K562 (cell line): Measurements from ENCODE around the gene ARMC12. TPM values are rescaled to one million over a fixed set of nuclear protein-coding genes. Genes with fewer than 3 reads are reported as not detected.
A peak's percentile ranks its signal among the peaks of the same experiment; 100 is the strongest.

Experiments used
- BRD9 ChIP-seq: fragments of 450-650 bp; IDR thresholded peaks from 2 replicates; pipeline ENCODE4 v1.6.1; 2018; ENCODE audit warnings: low read depth; ENCODE audit not compliant: partially characterized antibody
- DPF2 ChIP-seq: fragments of 450-650 bp; IDR thresholded peaks from 2 replicates; pipeline ENCODE4 v1.6.1; 2016
- EP400 ChIP-seq: fragments of 450-650 bp; IDR thresholded peaks from 2 replicates; pipeline ENCODE4 v1.6.1; 2017; ENCODE audit warnings: antibody characterized with exemption, mild to moderate bottlenecking, moderate library complexity
- GTF2A2 ChIP-seq: IDR thresholded peaks from 2 replicates; pipeline ENCODE4 v1.6.1; 2016; ENCODE audit warnings: mild to moderate bottlenecking, missing genetic modification characterization, missing compliant biosample characterization
- HES1 ChIP-seq: fragments of 450-650 bp; IDR thresholded peaks from 2 replicates; pipeline ENCODE4 v1.6.1; 2016; ENCODE audit warnings: low read depth, mild to moderate bottlenecking, moderate library complexity
- HSF4 ChIP-seq: fragments of 250-450 bp; sonication (Bioruptor Pico); IDR thresholded peaks from 2 replicates; pipeline ENCODE4 v2.1.2; 2022; ENCODE audit warnings: mild to moderate bottlenecking, moderate library complexity, borderline replicate concordance
- KLF10 ChIP-seq: fragments of 250-450 bp; sonication (Bioruptor Pico); IDR thresholded peaks from 2 replicates; pipeline ENCODE4 v1.6.1; 2021; ENCODE audit warnings: matching md5 sums
- KLF16 ChIP-seq: IDR thresholded peaks from 2 replicates; pipeline ENCODE4 v1.6.1; 2016; ENCODE audit warnings: antibody characterized with exemption
- MAZ ChIP-seq, 2 experiments: fragments of 450-650 bp in 1 of 2; sonication (generic) in 1 of 2; formaldehyde crosslinking; IDR thresholded peaks in 1 of 2; conservative IDR thresholded peaks in 1 of 2; 2 replicates each; pipeline versions ENCODE4 v1.4.0 to v1.5.0; 2020; ENCODE audit warnings: mild to moderate bottlenecking in 1 of 2, missing genetic modification reagents in 1 of 2
- NCOA1 ChIP-seq: fragments of 450-650 bp; IDR thresholded peaks from 2 replicates; pipeline ENCODE4 v1.6.1; 2016; ENCODE audit warnings: low read depth
- NCOR1 ChIP-seq: fragments of 450-650 bp; IDR thresholded peaks from 2 replicates; pipeline ENCODE4 v1.6.1; 2016; ENCODE audit warnings: mild to moderate bottlenecking, moderate library complexity
- NELFE ChIP-seq: IDR thresholded peaks from 2 replicates; pipeline ENCODE4 v1.6.1; 2011; ENCODE audit warnings: mild to moderate bottlenecking; ENCODE audit not compliant: insufficient read depth, insufficient read length
- PHTF2 ChIP-seq: fragments of 250-450 bp; sonication (Bioruptor Pico); IDR thresholded peaks from 2 replicates; pipeline ENCODE4 v1.5.0; 2021; ENCODE audit warnings: mild to moderate bottlenecking
- RBM39 ChIP-seq: fragments of 200-400 bp; formaldehyde crosslinking; optimal IDR thresholded peaks from 2 replicates; pipeline ENCODE3; 2018; ENCODE audit warnings: low read depth, low read length
- RUNX1 ChIP-seq: sonication (generic); IDR thresholded peaks from 2 replicates; pipeline ENCODE4 v1.6.1; 2016; ENCODE audit warnings: antibody characterized with exemption, low read depth
- SAFB2 ChIP-seq: fragments of 200-400 bp; formaldehyde crosslinking; IDR thresholded peaks from 2 replicates; pipeline ENCODE4 v1.6.1; 2018; ENCODE audit warnings: borderline replicate concordance, low read length, low read depth, moderate library complexity; ENCODE audit not compliant: severe bottlenecking
- SMAD2 ChIP-seq: fragments of 150-350 bp; IDR thresholded peaks from 2 replicates; pipeline ENCODE4 v1.6.1; 2014; ENCODE audit warnings: low read depth, mild to moderate bottlenecking, low read length
- SMARCA5 ChIP-seq: fragments of 450-650 bp; IDR thresholded peaks from 2 replicates; pipeline ENCODE4 v1.6.1; 2016
- SNRNP70 ChIP-seq: fragments of 200-400 bp; formaldehyde crosslinking; optimal IDR thresholded peaks from 2 replicates; pipeline ENCODE3; 2017; ENCODE audit warnings: low read depth, low read length
- SRF ChIP-seq, 2 experiments: fragments of 250-450, 450-650 bp in 1 of 2; sonication (Bioruptor Pico) in 1 of 2; sonication (generic) in 1 of 2; formaldehyde crosslinking; IDR thresholded peaks; 2 replicates each; pipeline versions ENCODE4 v1.5.0 to v1.5.1; 2020 to 2022; ENCODE audit warnings: mild to moderate bottlenecking in 1 of 2, missing genetic modification reagents in 1 of 2
- TBL1XR1 ChIP-seq, 2 experiments: IDR thresholded peaks; 2 replicates each; pipeline ENCODE4 v1.6.1; 2012; ENCODE audit warnings: improper control_type of control experiment in 2 of 2, low read length in 2 of 2, mild to moderate bottlenecking in 1 of 2
- ZNF280A ChIP-seq: fragments of 450-650 bp; IDR thresholded peaks from 2 replicates; pipeline ENCODE4 v1.6.1; 2018; ENCODE audit warnings: mild to moderate bottlenecking, low read depth; ENCODE audit not compliant: partially characterized antibody
- polyA plus RNA-seq, 8 experiments: library from polyadenylated mRNA; depleted of rRNA in 4 of 8; stranded (reverse) in 5 of 8; unstranded in 3 of 8; fragments of >200 nt; fragmentation: Nextera tagmentation in 2 of 8; fragmentation: Illumina TruSeq in 1 of 8; extraction: Ambion mirVana in 2 of 8; extraction: Trizol in 1 of 8; gene quantifications; 2 replicates each; pipeline versions ENCODE4 v1.2.1 to v1.2.3, GENCODE V29; 2011 to 2014; ENCODE audit warnings: inconsistent platforms in 1 of 8, missing spikeins in 1 of 8
- total RNA-seq, 7 experiments: library from RNA; depleted of rRNA in 6 of 7; stranded (reverse); fragments of >200 nt in 6 of 7; fragmentation: Illumina TruSeq in 2 of 7; extraction: Trizol in 2 of 7; gene quantifications; 2 replicates each; pipeline versions ENCODE4 v1.2.1 to v1.2.3, GENCODE V29; 2011 to 2021; ENCODE audit warnings: low replicate concordance in 1 of 7
- TF ChIP-seq, protein P1 (sequence below): fragments of 200-800 bp; sonication (Bioruptor generic); IDR thresholded peaks from 2 replicates; pipeline ENCODE4 v1.6.1; 2017; ENCODE audit warnings: missing genetic modification characterization, missing compliant biosample characterization

ARMC12 gene
- total and polyA plus RNA-seq, 9 of the 15 experiments (the other 6 are each of a cell fraction or from before 2014, with no cell fraction given) = 0.09 to 0.58 (median 0.31) TPM; not detected in 3

GRCh38 chr6:35706468-35706867 is 30.4 kb upstream of the ARMC12 start (continued):
- no peak for TF ChIP-seq SNRNP70
- TF ChIP-seq HSF4 (CRISPR knock-in tag) = no peak
- no peak for TF ChIP-seq SMARCA5
- no peak for TF ChIP-seq NCOA1
- TF ChIP-seq SMAD2 = no peak
- no peak for TF ChIP-seq RBM39
- TF ChIP-seq KLF10 (CRISPR knock-in tag) = no peak
- no peak for TF ChIP-seq ZNF280A
- TF ChIP-seq MAZ (CRISPR knock-in tag; conservative IDR thresholded peaks at IDR 0.05 in 1 of 2, IDR thresholded peaks at IDR 0.05 in 1 of 2) = no peak
- no peak for TF ChIP-seq PHTF2 (CRISPR knock-in tag)
- TF ChIP-seq RUNX1 = no peak
- no peak for TF ChIP-seq SAFB2
- TF ChIP-seq, protein P1, sequence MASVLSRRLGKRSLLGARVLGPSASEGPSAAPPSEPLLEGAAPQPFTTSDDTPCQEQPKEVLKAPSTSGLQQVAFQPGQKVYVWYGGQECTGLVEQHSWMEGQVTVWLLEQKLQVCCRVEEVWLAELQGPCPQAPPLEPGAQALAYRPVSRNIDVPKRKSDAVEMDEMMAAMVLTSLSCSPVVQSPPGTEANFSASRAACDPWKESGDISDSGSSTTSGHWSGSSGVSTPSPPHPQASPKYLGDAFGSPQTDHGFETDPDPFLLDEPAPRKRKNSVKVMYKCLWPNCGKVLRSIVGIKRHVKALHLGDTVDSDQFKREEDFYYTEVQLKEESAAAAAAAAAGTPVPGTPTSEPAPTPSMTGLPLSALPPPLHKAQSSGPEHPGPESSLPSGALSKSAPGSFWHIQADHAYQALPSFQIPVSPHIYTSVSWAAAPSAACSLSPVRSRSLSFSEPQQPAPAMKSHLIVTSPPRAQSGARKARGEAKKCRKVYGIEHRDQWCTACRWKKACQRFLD (CRISPR knock-in tag) = 0 out of 2 replicates have a peak, but pooled peaks have one; percentile 32
- peak; percentile 37; the same call in 1 of the 2 replicates for TF ChIP-seq HES1
- 0 out of 2 replicates have a peak, but pooled peaks have one; percentile 13 for TF ChIP-seq EP400
- TF ChIP-seq BRD9 = no peak
- TF ChIP-seq KLF16 = peak; percentile 35; the same call in 1 of the 2 replicates
- TF ChIP-seq GTF2A2 (tag) = no peak
- TF ChIP-seq NCOR1 = 0 out of 2 replicates have a peak, but pooled peaks have one; percentile 5
- TF ChIP-seq NELFE = no peak
- no peak for TF ChIP-seq SRF (CRISPR knock-in tag; IDR thresholded peaks at IDR 0.05)
- TF ChIP-seq DPF2 = 0 out of 2 replicates have a peak, but pooled peaks have one; percentile 28
- TF ChIP-seq TBL1XR1 (IDR thresholded peaks at IDR 0.05; ENCODE audit: low read length in 2 of 2) = peak in 1 of 2 experiments; percentile 69; a peak in 1 of 4 replicates
